Peyer's patch (tissue), 4 donors: ENCODE results near the gene FAM50A.

Source experiments
- POLR2A ChIP-seq, 2 donors: fragments of 450-650 bp; IDR thresholded peaks; one replicate each; pipeline ENCODE4 v1.5.1; 2017; ENCODE audit warnings: antibody characterized with exemption in 2 of 2, mild to moderate bottlenecking in 2 of 2, moderate library complexity in 2 of 2
- TF ChIP-seq, protein P1 (sequence below), 6 experiments: fragments of 450-650 bp in 4 of 6; fragments of 200-600 bp in 2 of 6; sonication (generic) in 1 of 6; IDR thresholded peaks; one replicate each; pipeline ENCODE4 v1.5.1; 2017 to 2019; ENCODE audit warnings: antibody characterized with exemption in 6 of 6, mild to moderate bottlenecking in 3 of 6, moderate library complexity in 1 of 6

DNA sequence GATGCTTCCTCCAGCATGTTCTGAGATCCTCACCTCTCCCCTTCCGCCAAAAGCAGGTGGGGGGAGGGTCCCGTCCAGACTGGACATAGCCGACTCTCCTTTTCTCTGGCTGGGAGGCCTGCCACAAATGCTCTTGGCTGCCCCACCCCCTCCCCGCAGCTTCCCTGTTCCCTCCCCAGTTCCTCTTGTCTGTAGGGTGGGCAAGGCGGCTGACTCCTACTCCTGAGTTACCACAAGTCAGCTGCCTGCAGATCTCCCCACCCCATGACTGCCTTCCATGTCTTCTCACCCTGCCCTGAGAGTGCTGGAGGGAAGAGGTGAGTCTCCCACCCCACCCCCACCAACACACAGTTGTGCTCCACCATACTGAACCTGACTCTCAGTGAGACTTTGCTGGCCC, 12.6 kb upstream of the FAM50A start:
- TF ChIP-seq, protein P1, sequence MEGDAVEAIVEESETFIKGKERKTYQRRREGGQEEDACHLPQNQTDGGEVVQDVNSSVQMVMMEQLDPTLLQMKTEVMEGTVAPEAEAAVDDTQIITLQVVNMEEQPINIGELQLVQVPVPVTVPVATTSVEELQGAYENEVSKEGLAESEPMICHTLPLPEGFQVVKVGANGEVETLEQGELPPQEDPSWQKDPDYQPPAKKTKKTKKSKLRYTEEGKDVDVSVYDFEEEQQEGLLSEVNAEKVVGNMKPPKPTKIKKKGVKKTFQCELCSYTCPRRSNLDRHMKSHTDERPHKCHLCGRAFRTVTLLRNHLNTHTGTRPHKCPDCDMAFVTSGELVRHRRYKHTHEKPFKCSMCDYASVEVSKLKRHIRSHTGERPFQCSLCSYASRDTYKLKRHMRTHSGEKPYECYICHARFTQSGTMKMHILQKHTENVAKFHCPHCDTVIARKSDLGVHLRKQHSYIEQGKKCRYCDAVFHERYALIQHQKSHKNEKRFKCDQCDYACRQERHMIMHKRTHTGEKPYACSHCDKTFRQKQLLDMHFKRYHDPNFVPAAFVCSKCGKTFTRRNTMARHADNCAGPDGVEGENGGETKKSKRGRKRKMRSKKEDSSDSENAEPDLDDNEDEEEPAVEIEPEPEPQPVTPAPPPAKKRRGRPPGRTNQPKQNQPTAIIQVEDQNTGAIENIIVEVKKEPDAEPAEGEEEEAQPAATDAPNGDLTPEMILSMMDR (IDR thresholded peaks at IDR 0.05), result no peak
- no peak for TF ChIP-seq POLR2A (IDR thresholded peaks at IDR 0.05)
